COLO668 (cell line): Measurements from ENCODE around the gene RBFA.
"Not testable (repeated sequence)": the region's sequence is repeated elsewhere in the genome, so short reads cannot be mapped to it uniquely, and the experiment has no call there.

Source experiments
- DNase-seq: peaks from one replicate; lab custom pipeline; 2025; ENCODE audit not compliant: unreplicated experiment; lab: John Stamatoyannopoulos, UW

Gene RBFA

DNA sequence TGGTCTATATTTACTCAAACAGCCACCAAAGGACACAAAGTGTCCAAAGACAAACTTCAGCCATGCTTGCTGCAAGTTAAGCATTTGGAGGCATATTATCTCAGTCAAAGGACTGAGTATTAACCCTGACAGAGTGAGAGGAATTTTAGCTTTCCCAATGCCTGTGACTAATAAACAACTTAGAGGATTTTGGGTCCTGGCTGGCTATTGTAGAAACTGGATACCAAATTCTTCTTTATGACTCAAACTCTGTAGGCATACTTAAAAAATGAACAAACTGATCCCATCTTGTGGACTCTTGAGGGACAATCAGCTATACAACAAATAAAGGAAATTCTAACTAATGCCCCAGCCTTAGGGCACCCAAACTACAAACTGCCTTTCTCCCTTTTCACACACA, 6.5 kb upstream of the RBFA start:
- not testable (repeated sequence) for DNase-seq

GRCh38 chr18:80029690-80030089, 4.5 kb upstream of the RBFA start:
- no peak for DNase-seq

DNA sequence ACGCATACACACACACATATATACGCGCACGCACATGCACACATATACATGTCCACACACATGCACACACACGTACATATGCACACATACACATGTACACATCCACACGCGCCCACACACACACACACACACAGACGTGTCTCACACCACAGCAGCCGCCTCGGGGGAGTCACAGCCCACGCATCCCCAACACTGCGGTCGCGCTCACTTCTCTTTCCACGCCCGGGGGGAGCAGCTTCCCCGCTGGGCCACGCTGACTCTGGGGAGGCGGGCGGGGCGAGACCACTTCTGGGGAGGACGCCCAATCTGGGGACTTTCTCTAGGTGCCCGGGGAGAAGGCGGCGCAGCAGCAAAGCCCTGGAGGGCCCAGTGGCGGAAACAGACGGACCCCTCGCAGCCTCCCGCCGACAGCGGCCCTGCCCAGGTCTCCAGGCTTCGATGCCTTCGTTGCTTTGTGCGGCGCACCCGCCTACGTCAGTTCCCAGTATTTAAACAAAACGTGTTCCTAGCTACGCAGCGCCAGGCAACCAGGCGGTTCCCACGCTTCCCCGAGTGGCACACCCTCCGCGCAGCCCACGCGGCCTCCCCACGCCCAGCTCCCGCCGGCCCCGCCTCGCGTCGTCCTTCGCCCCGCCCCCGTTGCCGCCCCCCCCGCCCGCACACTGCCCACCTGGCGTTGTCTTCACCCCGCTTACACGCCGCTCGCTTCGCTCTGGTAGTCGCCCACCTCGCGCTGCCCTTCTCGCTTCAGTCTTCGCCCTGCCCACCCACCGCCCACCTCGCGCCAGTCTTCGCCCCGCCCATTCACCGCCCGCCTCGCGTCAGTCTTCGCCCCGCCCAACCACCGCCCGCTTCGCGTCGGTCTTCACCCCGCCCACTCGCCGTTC, 810 bp upstream of the RBFA start:
- no peak for DNase-seq

DNA sequence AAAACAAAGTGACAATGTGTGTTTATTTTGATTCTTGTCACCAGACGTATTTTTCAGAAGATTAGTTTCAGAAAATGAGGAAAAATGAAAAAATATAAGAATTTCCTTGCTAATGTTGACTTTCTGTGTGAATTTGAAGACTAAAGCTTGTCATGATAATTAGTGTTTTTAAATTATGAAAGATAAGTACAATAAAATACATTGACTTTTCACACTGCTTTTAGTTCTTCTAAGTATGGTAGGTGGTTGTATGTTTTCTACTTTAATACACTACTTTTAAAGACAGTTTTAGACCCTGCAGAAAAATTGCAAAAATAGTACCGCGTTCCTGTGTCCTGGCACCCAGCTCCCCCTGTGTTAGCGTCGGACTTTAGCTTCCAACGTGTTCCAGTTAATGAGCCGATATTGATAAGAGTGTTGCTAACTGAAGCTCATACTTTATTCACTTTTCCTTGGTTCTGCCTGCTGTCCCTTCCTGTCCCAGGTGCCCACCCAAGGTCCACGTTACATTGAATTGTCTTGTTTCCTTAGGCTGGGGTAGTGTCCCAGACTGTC, 695 bp downstream of the RBFA start:
- DNase-seq = no peak

- DNase-seq = no peak
Measured at GRCh38 chr18:80035997-80036396, 1.8 kb downstream of the RBFA start.

DNA sequence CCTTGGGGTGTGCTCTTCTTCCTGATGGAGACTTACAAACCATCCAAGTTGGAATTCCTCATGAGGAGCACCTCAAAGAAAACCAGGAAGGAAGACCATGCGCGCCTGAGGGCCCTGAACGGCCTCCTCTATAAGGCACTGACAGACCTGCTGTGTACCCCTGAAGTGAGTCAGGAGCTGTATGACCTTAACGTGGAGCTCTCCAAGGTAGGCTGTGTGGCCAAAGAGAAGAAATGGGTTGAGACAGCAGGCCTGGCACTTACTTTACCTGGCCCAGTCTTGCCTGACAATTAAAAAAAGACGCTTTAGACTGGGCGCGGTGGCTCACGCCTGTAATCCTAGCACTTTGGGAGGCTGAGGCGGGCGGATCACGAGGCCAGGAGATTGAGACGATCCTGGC, 3.1 kb downstream of the RBFA start:
- no peak for DNase-seq

DNA sequence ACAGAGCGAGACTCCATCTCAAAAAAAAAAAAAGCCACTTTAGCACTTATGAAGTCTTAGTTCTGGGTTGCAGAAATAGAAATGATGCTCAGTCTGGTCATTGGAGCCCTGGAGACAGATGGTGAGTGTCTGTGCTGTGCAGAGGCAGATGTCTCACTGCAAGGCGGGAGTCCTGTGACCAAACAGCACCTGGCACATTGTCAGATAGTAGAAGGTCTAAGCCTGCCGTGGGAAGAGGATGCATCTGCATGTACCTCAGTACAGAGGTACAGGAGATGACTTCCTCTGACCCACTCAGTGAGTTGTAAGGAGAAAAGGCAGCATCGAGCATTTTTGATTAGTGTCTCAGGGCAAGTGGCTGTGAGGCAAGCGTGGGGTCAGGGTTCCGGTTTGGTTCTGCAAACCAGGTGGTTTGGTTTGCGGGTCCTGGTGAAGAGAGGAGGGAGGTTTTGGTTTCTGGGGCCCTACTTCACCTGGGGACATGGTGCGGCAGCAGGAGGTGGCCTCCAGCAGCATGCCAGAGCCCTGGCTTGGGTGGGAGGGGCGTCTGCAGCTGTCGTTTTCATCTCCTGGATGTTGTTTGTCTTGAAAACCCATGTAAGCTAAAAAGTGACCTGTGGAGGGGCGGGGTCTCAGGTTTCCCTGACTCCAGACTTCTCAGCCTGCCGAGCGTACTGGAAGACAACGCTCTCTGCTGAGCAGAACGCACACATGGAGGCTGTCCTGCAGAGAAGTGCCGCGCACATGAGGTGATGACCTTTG, 3.8 kb downstream of the RBFA start:
- no peak for DNase-seq

GRCh38 chr18:80040515-80040914, 6.3 kb downstream of the RBFA start:
- no peak for DNase-seq

DNA sequence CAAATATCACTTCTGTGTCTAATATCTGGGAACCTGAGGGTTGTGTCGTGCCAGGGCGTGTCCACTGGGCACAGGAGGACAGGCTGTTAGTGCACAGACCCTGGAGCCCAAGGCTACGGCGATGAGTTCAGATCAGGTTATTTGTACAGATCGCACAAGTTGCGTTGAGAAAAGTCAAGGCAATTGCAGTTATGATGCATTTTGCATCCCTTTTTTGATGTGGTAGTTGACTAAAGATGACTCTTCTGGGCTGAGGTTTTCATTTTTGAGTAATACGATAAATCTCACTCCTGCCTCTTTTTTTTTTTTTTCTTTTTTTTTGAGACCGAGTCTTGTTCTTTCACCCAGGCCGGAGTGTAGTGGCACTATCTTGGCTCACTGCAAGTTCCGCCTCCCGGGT, 7.2 kb downstream of the RBFA start:
- DNase-seq = no peak

DNA sequence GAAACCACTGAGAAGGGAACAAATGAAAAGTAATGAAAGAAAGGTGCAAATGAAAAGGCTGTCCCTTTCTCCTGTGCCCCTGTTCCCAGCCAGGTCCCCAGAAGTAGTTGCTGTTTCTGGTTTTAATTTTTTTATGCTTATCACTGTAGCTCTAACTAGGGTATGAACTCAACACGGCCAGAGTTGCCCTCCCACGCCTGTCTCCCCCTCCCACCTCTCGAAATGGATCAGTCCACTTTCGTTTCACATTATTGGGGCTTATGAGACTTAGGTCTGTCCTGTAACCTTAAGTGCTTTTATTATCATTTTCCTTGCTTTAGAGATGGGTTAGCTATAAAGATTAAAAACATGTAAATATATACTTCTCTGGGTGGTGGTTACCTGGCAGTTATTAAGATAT, 8.6 kb downstream of the RBFA start:
- DNase-seq = no peak

- DNase-seq = no peak
Measured at GRCh38 chr18:80044072-80044471, 9.8 kb downstream of the RBFA start.

GRCh38 chr18:80046011-80046410, 11.8 kb downstream of the RBFA start:
- DNase-seq = no peak

DNA sequence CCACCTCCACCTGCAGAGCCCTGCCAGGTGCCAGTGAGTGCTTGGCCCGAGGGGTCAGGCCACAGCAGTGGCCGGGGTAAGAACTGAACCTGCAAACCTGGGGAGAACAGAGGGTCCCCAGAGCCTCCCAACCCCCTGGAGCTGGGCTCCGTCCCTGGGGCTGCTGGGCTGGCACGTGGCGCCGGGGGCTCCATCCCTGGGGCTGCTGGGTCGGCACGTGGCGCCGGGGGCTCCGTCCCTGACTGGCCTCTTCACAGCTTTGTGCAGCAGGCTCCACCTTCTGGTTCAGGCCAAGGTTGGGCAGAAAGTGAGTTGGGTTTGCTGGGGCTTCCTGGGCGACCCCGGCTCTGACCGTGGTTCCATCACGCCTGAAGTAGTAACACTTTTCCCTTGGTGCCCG, 12.2 kb downstream of the RBFA start:
- no peak for DNase-seq

GRCh38 chr18:80046961-80047541, 12.8 kb downstream of the RBFA start:
- no peak for DNase-seq

- DNase-seq = no peak
Measured at GRCh38 chr18:80050797-80051196, 16.6 kb downstream of the RBFA start.

- DNase-seq = no peak
Measured at GRCh38 chr18:80056095-80056494, 21.9 kb downstream of the RBFA start.

DNA sequence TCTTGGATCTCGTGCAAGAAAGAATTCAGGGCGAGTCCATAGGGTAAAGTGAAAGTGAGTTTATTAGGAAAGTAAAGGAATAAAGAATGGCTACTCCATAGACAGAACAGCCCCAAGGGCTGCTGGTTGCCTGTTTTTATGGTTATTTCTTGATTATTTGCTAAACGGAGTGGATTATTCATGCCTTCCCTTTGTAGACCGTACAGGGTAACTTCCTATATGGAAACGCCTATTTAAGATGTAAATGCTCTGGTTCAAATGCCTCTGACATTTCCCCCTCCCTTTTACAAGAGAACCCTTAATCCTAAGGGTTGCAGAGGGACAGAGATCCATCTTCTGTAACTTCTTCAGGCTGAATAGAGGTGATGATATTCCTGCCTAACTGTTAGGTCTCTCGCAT, 25.7 kb downstream of the RBFA start:
- no peak for DNase-seq

GRCh38 chr18:80065705-80066104, 31.5 kb downstream of the RBFA start:
- no peak for DNase-seq

- DNase-seq = no peak
Measured at GRCh38 chr18:80067321-80067720, 33.1 kb downstream of the RBFA start.

- no peak for DNase-seq
Measured at GRCh38 chr18:80067897-80068296, 33.7 kb downstream of the RBFA start.

- DNase-seq = no peak
Measured at GRCh38 chr18:80068571-80069272, 34.5 kb downstream of the RBFA start.
